H9 (cell line): Measurements from ENCODE around the gene EPHA8. TPM values are rescaled to one million over a fixed set of nuclear protein-coding genes. Genes with fewer than 3 reads are reported as not detected.

Experiments used
- DNase-seq: peaks from one replicate; pipeline ENCODE4 v3.0.0-alpha.2; 2017
- H2AFZ ChIP-seq: one replicate; pipeline ENCODE4 v1.6.1; 2013; ENCODE audit warnings: mild to moderate bottlenecking, low read length, control low read depth, moderate library complexity
- H2AK5ac ChIP-seq: 2 replicates; pipeline ENCODE4 v1.6.1; 2013; ENCODE audit warnings: low read length, control low read depth, mixed read lengths; ENCODE audit not compliant: insufficient read length
- H2BK120ac ChIP-seq: one replicate; pipeline ENCODE4 v1.6.1; 2013; ENCODE audit warnings: low read depth, mild to moderate bottlenecking, low read length, control low read depth, inconsistent platforms; ENCODE audit not compliant: poor library complexity, severe bottlenecking
- H2BK12ac ChIP-seq: 2 replicates; pipeline ENCODE4 v1.6.1; 2013; ENCODE audit warnings: low read length, control low read depth, mixed read lengths, low read depth; ENCODE audit not compliant: insufficient read length
- H2BK15ac ChIP-seq: 2 replicates; pipeline ENCODE4 v1.6.1; 2013; ENCODE audit warnings: low read depth, low read length, control low read depth
- H2BK20ac ChIP-seq: one replicate; pipeline ENCODE4 v1.6.1; 2013; ENCODE audit warnings: low read depth, mild to moderate bottlenecking, low read length, control low read depth, inconsistent platforms; ENCODE audit not compliant: poor library complexity, severe bottlenecking
- H2BK5ac ChIP-seq: 2 replicates; pipeline ENCODE4 v1.6.1; 2013; ENCODE audit warnings: low read length, control low read depth, mixed read lengths; ENCODE audit not compliant: insufficient read length
- H3K14ac ChIP-seq: 2 replicates; pipeline ENCODE4 v1.6.1; 2013; ENCODE audit warnings: low read length, control low read depth; ENCODE audit not compliant: insufficient read depth
- H3K18ac ChIP-seq: 2 replicates; pipeline ENCODE4 v1.6.1; 2013; ENCODE audit warnings: low read depth, mild to moderate bottlenecking, mixed read lengths, low read length, control low read depth; ENCODE audit not compliant: insufficient read length
- H3K23ac ChIP-seq: 2 replicates; pipeline ENCODE4 v1.6.1; 2013; ENCODE audit warnings: low read length, control low read depth, mixed read lengths, low read depth; ENCODE audit not compliant: insufficient read length
- H3K23me2 ChIP-seq: 2 replicates; pipeline ENCODE4 v1.6.1; 2013; ENCODE audit warnings: low read depth, mild to moderate bottlenecking, mixed read lengths, low read length, control low read depth; ENCODE audit not compliant: insufficient read length, poor library complexity, severe bottlenecking
- H3K27ac ChIP-seq: 2 replicates; pipeline ENCODE4 v1.5.1; 2013; ENCODE audit warnings: low read length, control low read depth, mixed read lengths, low read depth; ENCODE audit not compliant: insufficient read length
- H3K27me3 ChIP-seq: 2 replicates; pipeline ENCODE4 v1.6.1; 2013; ENCODE audit warnings: low read length, control low read depth, inconsistent platforms; ENCODE audit not compliant: insufficient read depth
- H3K4ac ChIP-seq: 2 replicates; pipeline ENCODE4 v1.6.1; 2013; ENCODE audit warnings: low read depth, mild to moderate bottlenecking, control low read depth, inconsistent platforms, low read length, moderate library complexity
- H3K4me1 ChIP-seq: 2 replicates; pipeline ENCODE4 v1.6.1; 2013; ENCODE audit warnings: low read length, control low read depth, inconsistent platforms; ENCODE audit not compliant: insufficient read depth
- H3K4me2 ChIP-seq: 2 replicates; pipeline ENCODE4 v1.6.1; 2013; ENCODE audit warnings: low read length, control low read depth, mixed read lengths; ENCODE audit not compliant: insufficient read length, insufficient read depth
- H3K56ac ChIP-seq: 2 replicates; pipeline ENCODE4 v1.6.1; 2013; ENCODE audit warnings: low read depth, mild to moderate bottlenecking, mixed read lengths, low read length, control low read depth; ENCODE audit not compliant: insufficient read length
- H3K79me1 ChIP-seq: 2 replicates; pipeline ENCODE4 v1.6.1; 2013; ENCODE audit warnings: low read depth, mild to moderate bottlenecking, moderate library complexity, low read length, control low read depth, inconsistent platforms; ENCODE audit not compliant: insufficient read depth, poor library complexity, severe bottlenecking
- H3K79me2 ChIP-seq: 2 replicates; pipeline ENCODE4 v1.6.1; 2013; ENCODE audit warnings: low read length, control low read depth, inconsistent platforms; ENCODE audit not compliant: insufficient read depth
- H3K9ac ChIP-seq: 2 replicates; pipeline ENCODE4 v1.6.1; 2013; ENCODE audit warnings: low read length, control low read depth, mixed read lengths; ENCODE audit not compliant: insufficient read length; ENCODE audit errors: extremely low read depth
- H3K9me3 ChIP-seq: one replicate; pipeline ENCODE4 v1.6.1; 2013; ENCODE audit warnings: low read depth, low read length, inconsistent platforms; ENCODE audit not compliant: control insufficient read depth
- H3T11ph ChIP-seq: one replicate; pipeline ENCODE4 v1.6.1; 2013; ENCODE audit warnings: mild to moderate bottlenecking, low read length, control low read depth, inconsistent platforms
- H4K20me1 ChIP-seq: one replicate; pipeline ENCODE4 v1.6.1; 2013; ENCODE audit not compliant: control insufficient read depth, insufficient read length, insufficient read depth
- H4K5ac ChIP-seq: 2 replicates; pipeline ENCODE4 v1.6.1; 2013; ENCODE audit warnings: low read depth, mild to moderate bottlenecking, mixed read lengths, low read length, control low read depth; ENCODE audit not compliant: insufficient read length
- H4K8ac ChIP-seq: replicated peaks from 2 replicates; pipeline ENCODE4 v1.6.1; 2013; ENCODE audit warnings: low read length, control low read depth, mixed read lengths, low read depth; ENCODE audit not compliant: insufficient read length
- H4K91ac ChIP-seq: 2 replicates; pipeline ENCODE4 v1.6.1; 2013; ENCODE audit warnings: low read depth, mild to moderate bottlenecking, moderate library complexity, mixed read lengths, low read length, control low read depth; ENCODE audit not compliant: insufficient read length
- H3K27ac Mint-ChIP-seq, 3 experiments: 2 replicates in 2 of 3; 3 replicates in 1 of 3; pipeline ENCODE4 v1.8.0; 2020 to 2021; ENCODE audit warnings: mixed read lengths in 3 of 3, mild to moderate bottlenecking in 1 of 3, moderate library complexity in 1 of 3
- H3K27me3 Mint-ChIP-seq: 2 replicates; pipeline ENCODE4 v1.8.0; 2021; ENCODE audit warnings: low read depth, mild to moderate bottlenecking, moderate library complexity, mixed read lengths
- H3K36me3 Mint-ChIP-seq, 3 experiments: 2 replicates in 2 of 3; 3 replicates in 1 of 3; pipeline ENCODE4 v1.8.0; 2020 to 2021; ENCODE audit warnings: low read depth in 3 of 3, mixed read lengths in 3 of 3; ENCODE audit not compliant: insufficient read depth in 1 of 3
- H3K4me1 Mint-ChIP-seq, 2 experiments: 2 replicates each; pipeline ENCODE4 v1.8.0; 2020; ENCODE audit warnings: mixed read lengths in 2 of 2
- H3K4me3 Mint-ChIP-seq, 2 experiments: 2 replicates in 1 of 2; 3 replicates in 1 of 2; pipeline ENCODE4 v1.8.0; 2020 to 2021; ENCODE audit warnings: mild to moderate bottlenecking in 2 of 2, mixed read lengths in 2 of 2, moderate library complexity in 1 of 2
- H3K9me3 Mint-ChIP-seq, 2 experiments: 2 replicates in 1 of 2; 3 replicates in 1 of 2; pipeline ENCODE4 v1.8.0; 2020; ENCODE audit warnings: mild to moderate bottlenecking in 2 of 2, mixed read lengths in 2 of 2, moderate library complexity in 1 of 2
- CTCF ChIP-seq: fragments of 200-600 bp; sonication (generic); conservative IDR thresholded peaks from 3 replicates; pipeline ENCODE4 v1.8.0; 2021; ENCODE audit warnings: antibody characterized with exemption, mild to moderate bottlenecking
- WGBS: extraction: QIAGEN DNeasy Blood & Tissue Kit; methylation state at CpG from one replicate; pipeline ENCODE4 v1.1.7; 2013; ENCODE audit warnings: missing lambda C conversion rate, low lambda C conversion rate, mixed read lengths; ENCODE audit not compliant: insufficient read length; ENCODE audit errors: extremely low coverage; 5-methylcytosine and 5-hydroxymethylcytosine counted together
- total RNA-seq: library from RNA; stranded (reverse); gene quantifications from 2 replicates; pipeline ENCODE4 v1.2.1, GENCODE V29; 2021

The EPHA8 gene
- total RNA-seq, 1 experiment from 2014 or later = 3.4 TPM

DNA sequence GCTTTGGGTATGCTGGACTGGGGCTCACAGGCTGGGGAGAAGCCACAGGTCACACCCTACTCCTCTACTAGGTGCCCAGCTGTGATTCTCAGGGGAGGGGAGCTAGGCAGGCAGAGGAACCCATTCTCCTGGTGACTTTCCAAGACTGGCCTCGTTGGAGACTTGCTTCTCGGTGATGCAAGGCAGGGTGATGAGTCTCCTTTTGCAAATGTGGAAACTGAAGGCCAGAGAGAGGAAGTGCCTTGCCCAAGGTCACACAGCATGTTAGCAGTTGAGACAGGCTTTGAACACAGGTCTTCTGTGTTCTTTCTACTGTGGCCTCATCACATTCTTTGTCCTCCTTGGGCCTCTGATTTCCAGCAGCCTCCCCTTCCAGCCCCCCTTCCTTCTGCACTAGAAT lies 52.6 kb downstream of the EPHA8 start:
- no peaks in the 10 kb centered on the region for H3K79me1 ChIP-seq
- H3K18ac ChIP-seq = no peak overlapping the region
- Mint-ChIP-seq H3K4me1 (peaks cover 15 to 48% of the 10 kb centered on the region in 2 experiments), H3K4me3 (no peak overlapping the region), H3K27ac (no peak overlapping the region), H3K27me3 (peaks cover 43% of the 10 kb centered on the region), H3K9me3 (peaks cover 0 to 2% of the 10 kb centered on the region in 2 experiments; a peak in 2 of 5 replicates), H3K36me3 (no peaks in the 10 kb centered on the region)
- WGBS = no CpG with 5 or more reads among the region's 2 CpGs
- H3K79me2 ChIP-seq = no peaks in the 10 kb centered on the region
- no peak overlapping the region for H3K9ac ChIP-seq
- no peaks in the 10 kb centered on the region; the same call in 1 of the 2 replicates for H3K4me1 ChIP-seq
- no peak overlapping the region for H2AFZ ChIP-seq
- no peaks in the 10 kb centered on the region for H3K9me3 ChIP-seq
- H3T11ph ChIP-seq = no peak overlapping the region
- no peak for DNase-seq
- H2BK20ac ChIP-seq = no peak overlapping the region
- H3K27me3 ChIP-seq = no peaks in the 10 kb centered on the region
- no peak overlapping the region for H2BK120ac ChIP-seq
- H3K14ac ChIP-seq = no peak overlapping the region
- TF ChIP-seq CTCF = no peak
- no peak overlapping the region for H3K23ac ChIP-seq
- H4K91ac ChIP-seq = no peak overlapping the region
- H4K5ac ChIP-seq = no peak overlapping the region
- no peak overlapping the region for H2BK5ac ChIP-seq
- no peak overlapping the region for H3K4ac ChIP-seq
- H2AK5ac ChIP-seq = no peak overlapping the region
- H2BK12ac ChIP-seq = no peak overlapping the region
- H4K20me1 ChIP-seq = no peaks in the 10 kb centered on the region
- no peak overlapping the region for H3K27ac ChIP-seq
- no peak overlapping the region for H4K8ac ChIP-seq
- no peak overlapping the region for H2BK15ac ChIP-seq
- H3K4me2 ChIP-seq = no peak overlapping the region
- no peaks in the 10 kb centered on the region for H3K23me2 ChIP-seq
- no peak overlapping the region for H3K56ac ChIP-seq
